H1 (cell line): ENCODE measurements around the gene LPP. TPM values are rescaled to one million over a fixed set of nuclear protein-coding genes. Genes with fewer than 3 reads are reported as not detected.

ENCODE experiments used
- FOSL1 ChIP-seq: IDR thresholded peaks from 2 replicates; pipeline ENCODE4 v1.6.1; 2011; ENCODE audit warnings: mild to moderate bottlenecking, low read depth, low read length, moderate library complexity; ENCODE audit not compliant: insufficient read depth
- GABPA ChIP-seq: IDR thresholded peaks from 2 replicates; pipeline ENCODE4 v1.6.1; 2011; ENCODE audit warnings: mild to moderate bottlenecking, low read length, moderate library complexity, borderline replicate concordance; ENCODE audit not compliant: insufficient read depth
- MAFK ChIP-seq: IDR thresholded peaks from 2 replicates; pipeline ENCODE4 v1.6.1; 2012; ENCODE audit warnings: low read depth, mild to moderate bottlenecking, improper control_type of control experiment, low read length
- RAD21 ChIP-seq, 2 experiments: IDR thresholded peaks in 1 of 2; conservative IDR thresholded peaks in 1 of 2; 2 replicates each; pipeline ENCODE4 v1.6.1; 2011; ENCODE audit warnings: low read depth in 2 of 2, low read length in 2 of 2, improper control_type of control experiment in 1 of 2, inconsistent platforms in 1 of 2, mild to moderate bottlenecking in 1 of 2, moderate library complexity in 1 of 2
- RXRA ChIP-seq: IDR thresholded peaks from 2 replicates; pipeline ENCODE4 v1.6.1; 2011; ENCODE audit warnings: low read depth, mild to moderate bottlenecking, low read length, moderate library complexity; ENCODE audit not compliant: insufficient read depth
- polyA plus RNA-seq, 7 experiments: library from polyadenylated mRNA; depleted of rRNA in 3 of 7; stranded (reverse) in 5 of 7; unstranded in 2 of 7; fragments of >200 nt in 5 of 7; fragments of 200-250 nt in 2 of 7; gene quantifications; 1 replicate in 5 of 7; 2 replicates in 1 of 7; 4 replicates in 1 of 7; pipeline versions ENCODE4 v1.2.1 to v1.2.3, GENCODE V29; 2011 to 2013; ENCODE audit warnings: missing spikeins in 2 of 7, mixed read lengths in 2 of 7
- total RNA-seq: library from RNA; stranded (reverse); fragmentation: NEBNext Ultra II Directional; extraction: Animal tissue kit (Norgen Biotek cat#: 25700); gene quantifications from 2 replicates; pipeline ENCODE4 v1.2.1, GENCODE V29; 2021

LPP gene
- total and polyA plus RNA-seq, 2 of the 8 experiments (the other 6 are each of a cell fraction or from before 2014, with no cell fraction given): 10.0 to 53.3 TPM

DNA sequence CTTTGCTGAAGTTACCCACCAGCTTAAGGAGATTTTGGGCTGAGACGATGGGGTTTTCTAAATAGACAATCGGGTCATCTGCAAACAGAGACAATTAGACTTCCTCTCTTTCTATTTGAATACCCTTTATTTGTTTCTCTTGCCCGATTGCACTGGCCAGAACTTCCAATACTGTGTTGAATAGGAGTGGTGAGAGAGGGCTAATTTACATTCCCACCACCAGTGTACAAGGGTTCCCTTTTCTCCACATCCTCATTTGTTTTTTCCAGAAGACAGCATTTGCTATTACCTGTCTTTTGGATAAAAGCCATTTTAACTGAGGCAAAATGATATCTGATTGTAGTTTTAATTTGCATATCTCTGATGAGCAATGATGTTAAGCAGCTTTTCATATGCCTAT is 687.9 kb downstream of the LPP start (continued):
- TF ChIP-seq FOSL1 (no peak), RXRA (no peak), GABPA (no peak), RAD21 (IDR thresholded peaks at IDR 0.05 in 1 of 2, conservative IDR thresholded peaks at IDR 0.05 in 1 of 2; ENCODE audit: low read depth in 2 of 2, low read length in 2 of 2) (no peak), MAFK (no peak)
